HK-2 (cell line): Measurements from ENCODE around the gene TAMM41.
"Not testable (repeated sequence)": the region's sequence is repeated elsewhere in the genome, so short reads cannot be mapped to it uniquely, and the experiment has no call there.

Experiments
- DNase-seq: peaks from one replicate; pipeline ENCODE4 v3.0.0-alpha.2; 2018; ENCODE audit not compliant: unreplicated experiment

TAMM41 gene

GRCh38 chr3:11768604-11769003, 78.1 kb downstream of the TAMM41 start:
- no peak for DNase-seq

- DNase-seq, result peak; percentile 60
These were observed 81.7 kb downstream of the TAMM41 start for GRCh38 chr3:11764931-11765363.

DNA sequence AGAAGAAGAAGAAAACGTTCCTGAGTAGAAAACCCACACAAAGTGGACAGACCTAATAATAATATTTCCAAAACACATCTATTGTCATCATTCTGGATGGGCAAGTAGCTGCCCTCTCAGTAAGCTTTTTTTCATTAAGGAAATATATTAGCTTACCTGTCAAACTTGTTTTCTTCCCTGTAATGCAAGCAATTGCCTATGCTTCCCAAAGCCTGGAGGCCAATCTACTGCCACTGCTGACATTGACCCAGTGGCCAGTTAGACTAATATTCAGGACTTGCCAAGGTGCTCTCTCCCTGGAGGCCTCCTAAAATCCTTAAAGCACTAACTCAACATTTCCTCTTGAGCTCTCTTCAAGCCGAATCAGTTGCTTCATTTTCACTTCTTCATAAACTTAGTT, 86.7 kb downstream of the TAMM41 start:
- no peak for DNase-seq

GRCh38 chr3:11757929-11758328, 88.8 kb downstream of the TAMM41 start:
- DNase-seq, result no peak

- DNase-seq, result no peak
These were observed 89.2 kb downstream of the TAMM41 start for GRCh38 chr3:11757441-11757875.

GRCh38 chr3:11755276-11755675, 91.4 kb downstream of the TAMM41 start:
- DNase-seq, result no peak

DNA sequence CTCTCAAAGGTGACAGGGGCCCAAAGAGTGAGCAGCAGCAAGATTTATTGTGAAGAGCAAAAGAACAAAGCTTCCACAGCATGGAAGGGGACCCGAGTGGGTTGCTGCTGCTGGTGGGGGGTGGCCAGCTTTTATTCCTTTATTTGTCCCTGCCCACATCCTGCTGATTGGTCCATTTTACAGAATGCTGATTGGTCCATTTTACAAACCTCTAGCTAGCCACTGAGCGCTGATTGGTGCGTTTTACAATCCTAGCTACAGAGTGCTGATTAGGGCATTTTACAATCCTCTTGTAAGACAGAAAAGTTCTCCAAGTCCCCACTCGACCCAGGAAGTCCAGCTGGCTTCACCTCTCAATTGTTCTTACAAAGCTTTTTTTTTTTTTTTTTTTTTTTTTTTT, 94.4 kb downstream of the TAMM41 start:
- DNase-seq, result not testable (repeated sequence)

DNA sequence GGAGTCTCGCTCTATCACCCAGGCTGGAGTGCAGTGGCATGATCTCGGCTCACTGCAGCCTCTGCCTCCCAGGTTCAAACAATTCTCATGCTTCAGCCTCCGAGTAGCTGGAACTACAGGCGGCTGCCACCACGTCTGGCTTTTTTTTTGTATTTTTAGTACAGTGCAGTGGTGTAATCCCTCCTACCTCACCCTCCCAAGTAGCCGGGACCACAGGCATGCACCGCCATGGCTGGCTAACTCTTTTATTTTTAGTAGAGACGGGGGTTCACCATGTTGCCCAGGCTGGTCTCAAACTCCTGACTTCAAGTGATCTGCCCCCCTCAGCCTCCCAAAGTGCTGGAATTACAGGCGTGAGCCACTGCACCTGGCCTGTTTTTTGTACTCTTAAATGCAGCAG, 98.4 kb downstream of the TAMM41 start:
- DNase-seq, result not testable (repeated sequence)
